Heart left ventricle (tissue), 16 donors: ENCODE data around the gene NOS1AP. TPM values are rescaled to one million over a fixed set of nuclear protein-coding genes. Genes with fewer than 3 reads are reported as not detected.

Experiments
- ATAC-seq, 4 donors: fragments of 200-7000 bp; cut with Tn5 transposase; one replicate each; pipeline ENCODE4 v1.9.1; 2020 to 2022; ENCODE audit warnings: moderate library complexity in 4 of 4, mild to moderate bottlenecking in 3 of 4, moderate number of reproducible peaks in 1 of 4
- DNase-seq, 5 donors: peaks; one replicate each; pipeline ENCODE4 v3.0.0-alpha.2; 2020
- H3K27ac ChIP-seq, 12 donors: fragments of 200-600 bp; sonication (generic) in 4 of 12; one replicate each; pipeline versions ENCODE4 v1.5.0 to v1.8.0; 2016 to 2022; ENCODE audit warnings: mild to moderate bottlenecking in 2 of 12
- H3K27me3 ChIP-seq, 9 donors: fragments of 200-600 bp; sonication (generic) in 2 of 9; one replicate each; pipeline versions ENCODE4 v1.5.1 to v1.8.0; 2016 to 2022; ENCODE audit warnings: mild to moderate bottlenecking in 3 of 9
- H3K36me3 ChIP-seq, 9 donors: fragments of 200-600 bp; sonication (generic) in 2 of 9; one replicate each; pipeline versions ENCODE4 v1.5.0 to v1.8.0; 2018 to 2022; ENCODE audit warnings: mild to moderate bottlenecking in 2 of 9
- H3K4me1 ChIP-seq, 12 donors: fragments of 200-600 bp; sonication (generic) in 4 of 12; one replicate each; pipeline versions ENCODE4 v1.5.0 to v1.8.0; 2016 to 2022; ENCODE audit warnings: mild to moderate bottlenecking in 3 of 12
- H3K4me3 ChIP-seq, 12 donors: fragments of 200-600 bp; sonication (generic) in 4 of 12; one replicate each; pipeline versions ENCODE4 v1.5.0 to v1.8.0; 2017 to 2022; ENCODE audit warnings: mild to moderate bottlenecking in 9 of 12, moderate library complexity in 4 of 12
- H3K9me3 ChIP-seq, 12 donors: fragments of 200-600 bp; sonication (generic) in 4 of 12; one replicate each; pipeline versions ENCODE4 v1.5.0 to v1.8.0; 2016 to 2022; ENCODE audit warnings: mild to moderate bottlenecking in 1 of 12
- CTCF ChIP-seq, 12 donors: fragments of 200-600 bp; sonication (generic) in 4 of 12; IDR thresholded peaks; one replicate each; pipeline versions ENCODE4 v1.5.0 to v1.8.0; 2018 to 2022; ENCODE audit warnings: antibody characterized with exemption in 12 of 12, mild to moderate bottlenecking in 5 of 12
- POLR2A ChIP-seq, 2 donors: fragments of 450-650 bp; IDR thresholded peaks; one replicate each; pipeline ENCODE4 v1.6.1; 2017; ENCODE audit warnings: antibody characterized with exemption in 2 of 2, mild to moderate bottlenecking in 2 of 2, moderate library complexity in 2 of 2
- WGBS, 4 donors: extraction: QIAGEN DNeasy Blood & Tissue Kit in 2 of 4; methylation state at CpG; one replicate each; pipeline versions ENCODE4 v1.1.5 to v1.1.7; 2013 to 2018; 5-methylcytosine and 5-hydroxymethylcytosine counted together
- intact Hi-C, 10 donors: fragments of 100-400 bp; cut with DNase I; formaldehyde crosslinking; loops; one replicate each; pipeline versions ENCODE4 v1.11.1 to v1.14.2; 2022
- polyA plus RNA-seq, 2 donors: library from polyadenylated mRNA; stranded (reverse); fragments of 200-250 nt; gene quantifications; one replicate each; pipeline ENCODE4 v1.2.3, GENCODE V29; 2013
- total RNA-seq, 9 donors: library from RNA; depleted of rRNA in 2 of 9; stranded (reverse); fragments of >200 nt in 2 of 9; fragmentation: NEBNext Ultra II Directional in 3 of 9; extraction: Animal tissue kit (Norgen Biotek cat#: 25700) in 3 of 9; gene quantifications; one replicate each; pipeline versions ENCODE4 v1.1.0 to v1.2.4, GENCODE V29; 2016 to 2023
- donor health status: ischemic (EF 13 %, LVEDD 7.1; RV severe dilation, severe dysfunction).
- donor health status: healthy with polysubstance abuse.
- donor health status: DM: no; HTN: yes; CAD: no.
- donor health status: DM: no; HTN: no; CAD: no.
- donor health status: ischemic (EF 25% LVEDD 6.9; RV normal size, moderate dysfunction).
- donor health status: ischemic (EF 25% LVEDD 5.7; RV mildly dilated, moderate dysfunction).
- donor health status: healthy.
- donor health status: DM: yes; HTN: yes; CAD: no.
- donor health status: ischemic (EF 35%, LVEDD 5.7; RV mildly dilated, moderate dysfunction).
- donor health status: nonischemic (EF 11% LVEDD 7.7; RV severe dilation, severe dysfunction).
- donor health status: DM: yes; HTN: yes; CAD: no.
- donor health status: PGD.
- donor health status: ischemic (EF 29% LVEDD 5.4; RV normal size, mild dysfunction).
- donor health status: nonischemic (EF 23%, LVEDD 6.1; RV moderate dilation, normal function).

Gene NOS1AP
- total and polyA plus RNA-seq, 11 donors = 1.1 to 6.4 (median 4.3) TPM

- H3K27me3 ChIP-seq = no peaks in the 10 kb centered on the region
- DNase-seq = no peak
- no peak overlapping the region for H3K27ac ChIP-seq
- 69 to 81% (median 76%) methylated on average over 3 of the region's 3 CpGs for WGBS, 4 donors
- no peaks in the 10 kb centered on the region for H3K36me3 ChIP-seq
- H3K9me3 ChIP-seq = no peaks in the 10 kb centered on the region
- no peak for TF ChIP-seq CTCF (IDR thresholded peaks at IDR 0.05)
- TF ChIP-seq POLR2A (IDR thresholded peaks at IDR 0.05) = no peak
- H3K4me3 ChIP-seq = no peak overlapping the region
- H3K4me1 ChIP-seq = peaks cover 0 to 4% (median 0%) of the 10 kb centered on the region in 12 donors
- ATAC-seq = no peak
- intact Hi-C loops = no loop called here
Observed at GRCh38 chr1:162117039-162117774, 47.7 kb downstream of the NOS1AP start.

GRCh38 chr1:162118063-162118462 is 48.6 kb downstream of the NOS1AP start:
- TF ChIP-seq POLR2A (IDR thresholded peaks at IDR 0.05) = no peak
- Histone ChIP-seq H3K4me1 (peaks cover 0 to 4% (median 0%) of the 10 kb centered on the region in 12 donors), H3K27me3 (no peaks in the 10 kb centered on the region), H3K4me3 (no peak overlapping the region), H3K27ac (no peak overlapping the region), H3K36me3 (no peaks in the 10 kb centered on the region), H3K9me3 (no peaks in the 10 kb centered on the region)
- 90 to 97% (median 94%) methylated on average over 9 of the region's 9 CpGs for WGBS, 4 donors
- no peak for DNase-seq
- intact Hi-C loops = no loop called here
- ATAC-seq = no peak

- DNase-seq = no peak
- 78 to 86% (median 82%) methylated on average over 6 of the region's 6 CpGs for WGBS, 4 donors
Observed at GRCh38 chr1:162128693-162129356, 59.3 kb downstream of the NOS1AP start.

GRCh38 chr1:162130308-162130707 is 60.8 kb downstream of the NOS1AP start:
- ATAC-seq = peak in 2 of 4 donors; percentile 29 to 36
- Histone ChIP-seq H3K4me1 (peaks cover 0 to 49% (median 19%) of the 10 kb centered on the region in 12 donors), H3K9me3 (peaks cover 0 to 12% (median 0%) of the 10 kb centered on the region in 12 donors), H3K4me3 (no peak overlapping the region), H3K27ac (no peak overlapping the region), H3K36me3 (no peaks in the 10 kb centered on the region), H3K27me3 (no peaks in the 10 kb centered on the region)
- intact Hi-C loops = loop anchor here in 1 of 10 donors (5.0 kb wide), 1 partner anchor 58 kb away; no protein-coding TSS in a partner anchor
- no peak for TF ChIP-seq POLR2A (IDR thresholded peaks at IDR 0.05)
- TF ChIP-seq CTCF (IDR thresholded peaks at IDR 0.05) = no peak
- DNase-seq = no peak
- 63 to 100% (median 81%) methylated on average over 2 of the region's 2 CpGs for WGBS, 4 donors

More at GRCh38 chr1:162128693-162129356, 59.3 kb downstream of the NOS1AP start:
- Histone ChIP-seq H3K4me3 (no peak overlapping the region), H3K27ac (no peak overlapping the region), H3K4me1 (peaks cover 0 to 35% (median 13%) of the 10 kb centered on the region in 12 donors), H3K9me3 (peaks cover 0 to 13% (median 0%) of the 10 kb centered on the region in 12 donors), H3K27me3 (no peaks in the 10 kb centered on the region), H3K36me3 (no peaks in the 10 kb centered on the region)
- no peak for ATAC-seq
- TF ChIP-seq POLR2A (IDR thresholded peaks at IDR 0.05) = no peak
- no peak for TF ChIP-seq CTCF (IDR thresholded peaks at IDR 0.05)
- intact Hi-C loops = no loop called here
